H1 (cell line): Measurements from ENCODE around the gene SLC1A7. TPM values are rescaled to one million over a fixed set of nuclear protein-coding genes. Genes with fewer than 3 reads are reported as not detected.

Source experiments
- GABPA ChIP-seq: IDR thresholded peaks from 2 replicates; pipeline ENCODE4 v1.6.1; 2011; ENCODE audit warnings: mild to moderate bottlenecking, low read length, moderate library complexity, borderline replicate concordance; ENCODE audit not compliant: insufficient read depth
- RXRA ChIP-seq: IDR thresholded peaks from 2 replicates; pipeline ENCODE4 v1.6.1; 2011; ENCODE audit warnings: low read depth, mild to moderate bottlenecking, low read length, moderate library complexity; ENCODE audit not compliant: insufficient read depth
- SP1 ChIP-seq: IDR thresholded peaks from 2 replicates; pipeline ENCODE4 v1.6.1; 2011; ENCODE audit warnings: low read depth, low read length
- SP4 ChIP-seq: IDR thresholded peaks from 2 replicates; pipeline ENCODE4 v1.6.1; 2012; ENCODE audit warnings: low read length, inconsistent platforms
- YY1 ChIP-seq: IDR thresholded peaks from 2 replicates; pipeline ENCODE4 v1.6.1; 2011; ENCODE audit warnings: low read depth, mild to moderate bottlenecking, low read length
- polyA plus RNA-seq, 7 experiments: library from polyadenylated mRNA; depleted of rRNA in 3 of 7; stranded (reverse) in 5 of 7; unstranded in 2 of 7; fragments of >200 nt in 5 of 7; fragments of 200-250 nt in 2 of 7; gene quantifications; 1 replicate in 5 of 7; 2 replicates in 1 of 7; 4 replicates in 1 of 7; pipeline versions ENCODE4 v1.2.1 to v1.2.3, GENCODE V29; 2011 to 2013; ENCODE audit warnings: missing spikeins in 2 of 7, mixed read lengths in 2 of 7
- total RNA-seq: library from RNA; stranded (reverse); fragmentation: NEBNext Ultra II Directional; extraction: Animal tissue kit (Norgen Biotek cat#: 25700); gene quantifications from 2 replicates; pipeline ENCODE4 v1.2.1, GENCODE V29; 2021
- TF ChIP-seq, protein P1 (sequence below), 3 experiments: IDR thresholded peaks; 1 replicate in 2 of 3; 2 replicates in 1 of 3; pipeline versions ENCODE4 v1.5.1 to v1.6.1; 2011; ENCODE audit warnings: low read length in 3 of 3, mild to moderate bottlenecking in 3 of 3, inconsistent platforms in 2 of 3, low read depth in 1 of 3, moderate library complexity in 1 of 3; ENCODE audit not compliant: insufficient read depth in 1 of 3; ENCODE audit errors: control extremely low read depth in 1 of 3

SLC1A7 gene
- total and polyA plus RNA-seq, 2 of the 8 experiments (the other 6 are each of a cell fraction or from before 2014, with no cell fraction given): not detected

DNA sequence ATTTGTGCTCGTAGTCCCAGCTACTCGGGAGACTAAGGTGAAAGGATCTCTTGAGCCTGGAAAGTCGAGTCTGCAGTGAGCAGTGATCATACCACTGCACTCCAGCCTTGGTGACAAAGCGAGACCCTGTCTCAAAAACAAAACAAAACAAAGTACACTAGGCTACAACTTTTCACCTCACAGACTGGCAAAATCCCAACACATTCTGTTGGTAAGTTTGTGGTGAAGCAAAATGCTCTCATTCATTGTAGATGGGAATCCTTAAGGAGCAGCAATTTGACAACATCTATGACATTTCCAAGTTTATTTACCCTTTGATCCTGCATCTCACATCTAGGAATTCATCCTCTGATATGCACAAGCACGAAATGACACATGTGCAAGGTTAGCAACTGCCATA, 20.2 kb upstream of the SLC1A7 start (continued):
- TF ChIP-seq, protein P1, sequence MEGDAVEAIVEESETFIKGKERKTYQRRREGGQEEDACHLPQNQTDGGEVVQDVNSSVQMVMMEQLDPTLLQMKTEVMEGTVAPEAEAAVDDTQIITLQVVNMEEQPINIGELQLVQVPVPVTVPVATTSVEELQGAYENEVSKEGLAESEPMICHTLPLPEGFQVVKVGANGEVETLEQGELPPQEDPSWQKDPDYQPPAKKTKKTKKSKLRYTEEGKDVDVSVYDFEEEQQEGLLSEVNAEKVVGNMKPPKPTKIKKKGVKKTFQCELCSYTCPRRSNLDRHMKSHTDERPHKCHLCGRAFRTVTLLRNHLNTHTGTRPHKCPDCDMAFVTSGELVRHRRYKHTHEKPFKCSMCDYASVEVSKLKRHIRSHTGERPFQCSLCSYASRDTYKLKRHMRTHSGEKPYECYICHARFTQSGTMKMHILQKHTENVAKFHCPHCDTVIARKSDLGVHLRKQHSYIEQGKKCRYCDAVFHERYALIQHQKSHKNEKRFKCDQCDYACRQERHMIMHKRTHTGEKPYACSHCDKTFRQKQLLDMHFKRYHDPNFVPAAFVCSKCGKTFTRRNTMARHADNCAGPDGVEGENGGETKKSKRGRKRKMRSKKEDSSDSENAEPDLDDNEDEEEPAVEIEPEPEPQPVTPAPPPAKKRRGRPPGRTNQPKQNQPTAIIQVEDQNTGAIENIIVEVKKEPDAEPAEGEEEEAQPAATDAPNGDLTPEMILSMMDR (IDR thresholded peaks at IDR 0.05; ENCODE audit: control extremely low read depth in 1 of 3, insufficient read depth in 1 of 3, low read depth in 1 of 3, low read length in 3 of 3): no peak
- no peak for TF ChIP-seq YY1
- TF ChIP-seq SP4: no peak
- no peak for TF ChIP-seq RXRA
- TF ChIP-seq GABPA: no peak
- no peak for TF ChIP-seq SP1
